GM21515 (cell line): ENCODE results near the gene GRAPL.
"Not testable (repeated sequence)": the region's sequence is repeated elsewhere in the genome, so short reads cannot be mapped to it uniquely, and the experiment has no call there.

Experiments
- ATAC-seq: cut with Tn5 transposase; IDR thresholded peaks from one replicate; pipeline ENCODE4 v1.9.1; 2021; ENCODE audit not compliant: unreplicated experiment

The GRAPL gene

DNA sequence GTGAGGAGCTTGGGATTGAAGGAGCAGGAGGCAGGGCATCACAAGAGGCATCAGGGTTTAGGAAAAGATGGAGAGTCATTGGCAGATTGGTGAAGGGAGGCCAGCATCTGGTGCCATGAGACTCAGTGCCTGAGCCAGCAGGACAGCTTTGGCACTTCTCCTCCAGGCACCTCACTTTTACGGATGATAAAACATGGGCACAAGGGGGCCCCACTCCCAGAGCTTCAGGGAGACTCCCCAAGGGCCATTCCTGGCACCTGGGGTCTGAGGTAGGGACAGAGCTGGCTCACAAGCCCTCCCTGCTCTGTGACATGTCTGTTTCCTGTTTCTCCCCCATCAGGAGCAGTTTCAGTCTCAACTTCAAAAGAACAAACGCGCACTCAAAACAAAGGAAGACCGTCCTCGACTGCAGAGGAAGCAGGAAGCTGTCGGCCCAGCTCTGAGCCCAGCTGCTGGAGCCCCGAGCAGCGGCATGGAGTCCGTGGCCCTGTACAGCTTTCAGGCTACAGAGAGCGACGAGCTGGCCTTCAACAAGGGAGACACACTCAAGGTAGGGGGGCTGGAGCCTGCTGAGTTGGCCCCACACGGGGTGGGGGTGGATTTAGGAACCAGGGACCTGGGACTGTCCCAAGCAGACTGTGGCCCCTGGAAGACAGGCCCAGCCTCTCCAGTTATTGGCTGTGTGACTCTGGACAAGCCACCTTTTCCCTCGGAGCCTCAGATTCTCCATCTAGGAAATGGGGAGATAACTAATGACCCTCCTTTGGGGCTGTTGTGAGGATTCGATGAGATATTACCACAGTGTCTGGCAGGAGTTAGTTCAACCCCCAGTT is at the start of gene GRAPL:
GRAPL (plus strand) TSS at position 442 of the 833 bp plus-strand sequence; CDS start at position 473, 31 bp downstream.
- not testable (repeated sequence) for ATAC-seq

DNA sequence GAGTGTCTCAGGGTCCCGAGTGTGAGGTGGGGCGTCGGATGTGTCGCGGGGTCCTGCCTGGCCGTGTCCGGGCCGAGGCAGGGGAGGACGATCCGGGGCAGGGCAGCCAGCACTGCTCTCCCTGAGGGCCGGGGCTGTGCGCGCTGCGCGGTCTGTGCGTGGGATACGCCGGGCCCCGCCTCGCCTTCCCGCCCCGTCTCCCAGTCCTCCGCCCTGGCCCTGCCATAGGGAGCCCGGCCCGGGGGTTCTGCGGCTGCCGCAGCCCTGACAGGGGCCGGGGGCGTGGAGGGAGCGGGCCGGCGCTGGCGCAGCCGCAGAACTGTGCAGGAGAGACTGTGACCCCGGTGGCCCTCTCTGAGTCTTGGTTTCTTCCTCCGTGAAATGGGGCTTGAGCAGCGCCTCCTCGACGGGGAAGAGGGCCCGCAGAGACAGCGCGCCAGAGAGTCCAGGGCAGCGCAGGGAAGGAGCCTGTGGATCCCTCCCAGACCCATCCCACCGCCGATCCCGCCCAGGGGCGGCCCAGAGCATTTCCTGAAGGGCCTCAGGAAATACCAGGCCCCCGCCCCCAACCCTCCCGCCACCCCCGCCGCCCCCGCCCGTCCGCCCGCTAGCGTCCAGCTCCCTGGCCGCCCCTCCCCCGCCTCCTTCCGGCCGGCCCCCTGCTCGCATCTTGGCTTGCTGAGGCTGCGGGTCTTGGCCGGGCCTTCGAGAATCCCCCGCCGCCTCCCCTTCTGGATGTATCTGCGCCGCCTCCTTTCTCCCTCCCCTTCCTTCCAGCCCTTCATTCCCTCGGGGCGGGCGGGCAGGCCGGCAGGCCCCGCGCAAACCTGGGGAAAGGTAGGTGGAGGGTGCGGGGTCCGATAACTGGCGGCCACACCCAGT is 38.3 kb upstream of the GRAPL start:
- ATAC-seq, result not testable (repeated sequence)

DNA sequence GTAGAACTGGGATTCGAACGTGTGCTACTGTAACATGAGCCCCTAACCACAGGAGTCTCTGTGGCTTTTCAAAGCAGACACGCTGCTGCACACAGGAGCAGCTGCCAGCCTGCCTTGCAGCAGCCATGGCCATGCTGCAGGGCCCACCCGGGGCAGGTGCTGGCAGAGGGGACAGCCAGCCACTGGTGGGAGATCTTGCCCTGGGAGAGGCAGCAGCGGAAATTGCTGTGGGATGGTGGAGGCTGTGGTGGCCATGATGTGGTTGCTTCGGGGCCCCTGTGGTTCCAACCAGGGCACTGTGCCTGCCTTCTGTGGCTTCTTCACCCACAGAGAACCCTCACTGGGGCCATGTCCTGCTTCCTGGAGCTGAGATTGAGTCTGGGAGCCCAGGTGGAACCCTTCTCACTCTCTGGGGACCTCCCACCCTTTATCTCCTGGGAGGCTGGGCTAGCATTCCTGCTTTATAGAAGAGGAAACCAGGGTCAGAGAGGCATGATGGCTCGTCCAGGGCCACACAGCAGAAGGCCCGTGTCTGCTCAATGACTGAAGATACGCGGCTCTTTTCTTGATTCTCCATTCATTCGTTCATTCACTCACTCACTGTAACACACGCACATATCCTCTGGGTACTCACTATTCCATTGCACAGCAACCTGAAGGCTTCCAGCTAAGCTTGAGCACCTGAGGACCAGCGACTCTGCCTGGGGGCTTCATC is 37.2 kb upstream of the GRAPL start:
- ATAC-seq, result not testable (repeated sequence)

DNA sequence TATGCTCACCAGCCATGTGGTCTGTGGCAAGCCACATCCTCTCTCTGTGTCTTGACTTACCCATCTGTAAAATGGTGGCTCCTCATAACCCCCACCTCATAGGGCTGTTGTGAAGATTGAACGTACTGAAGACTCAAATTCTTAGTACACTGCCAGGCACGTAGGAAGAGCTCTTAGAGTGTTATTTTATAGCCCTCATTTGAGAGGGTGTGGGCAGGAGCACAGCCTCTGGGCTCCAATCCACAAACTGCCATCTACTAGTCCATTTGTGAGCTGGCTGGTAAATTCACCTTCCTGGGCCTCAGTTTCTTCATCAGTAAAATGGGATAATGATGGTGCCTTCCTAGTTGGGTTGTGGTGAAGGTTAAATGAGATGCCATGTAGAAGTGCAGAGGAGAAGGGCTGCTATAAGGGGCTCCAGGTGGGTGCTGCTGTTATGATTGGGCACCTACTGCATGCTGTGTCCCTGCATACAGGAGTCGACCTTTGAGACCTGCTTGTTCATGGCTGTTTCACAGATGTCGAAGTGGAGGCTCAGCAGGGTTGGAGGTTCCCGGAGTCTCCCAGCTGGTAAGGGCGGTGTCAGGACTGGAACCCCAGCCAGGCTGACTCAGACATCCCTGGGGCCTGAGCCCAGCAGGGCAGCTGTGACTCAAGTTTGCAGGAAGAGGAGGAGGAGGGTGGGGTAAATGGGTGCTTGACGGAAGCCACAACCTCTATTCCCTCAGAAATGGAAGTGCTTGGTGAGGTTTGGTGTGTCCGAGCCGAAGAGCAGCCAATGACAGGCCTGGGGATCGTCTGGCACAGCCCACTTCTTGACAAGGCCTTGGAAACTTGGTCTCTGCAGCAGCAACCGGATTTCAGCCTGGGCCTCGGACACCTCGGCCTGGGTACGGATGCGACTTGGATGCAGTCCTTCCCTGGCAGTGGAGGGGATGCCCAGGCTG is 34.4 kb upstream of the GRAPL start:
- ATAC-seq, result not testable (repeated sequence)

DNA sequence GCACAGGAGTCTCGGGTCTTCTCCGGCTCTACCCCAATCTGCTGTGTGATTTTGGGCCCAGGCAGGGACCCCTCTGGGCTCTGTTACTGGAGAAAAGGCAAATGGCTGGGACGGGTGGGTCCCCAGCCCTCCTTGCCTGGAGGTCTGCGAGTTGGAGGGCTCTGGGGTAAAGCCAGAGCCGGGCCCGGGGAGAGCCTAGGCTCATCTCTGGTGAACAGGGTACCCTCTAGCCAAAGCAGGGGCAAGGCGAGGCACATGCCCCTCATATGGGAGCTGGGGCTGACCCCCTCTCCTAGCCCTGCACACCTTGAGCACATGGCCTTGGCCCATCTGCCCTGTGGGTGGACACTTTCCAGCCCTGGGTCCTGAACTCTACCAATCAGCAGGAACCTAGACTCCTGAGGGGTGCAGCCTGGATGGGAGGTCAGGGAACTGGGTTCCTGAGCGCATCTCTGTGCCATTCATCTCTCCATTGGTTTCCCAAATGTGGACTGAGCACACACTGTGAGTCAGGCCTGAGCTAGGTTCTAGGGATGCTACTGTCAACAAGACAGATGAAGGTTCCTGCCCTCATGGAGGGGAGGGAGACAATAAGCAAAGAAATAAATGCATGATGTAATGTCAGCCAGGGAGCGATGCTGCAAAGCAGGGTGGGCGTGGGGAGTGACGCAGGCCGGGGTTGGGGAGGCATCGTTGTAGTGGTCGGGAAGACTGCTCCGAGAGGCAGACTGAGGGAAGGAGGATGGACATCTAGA is 33.5 kb upstream of the GRAPL start:
- not testable (repeated sequence) for ATAC-seq

DNA sequence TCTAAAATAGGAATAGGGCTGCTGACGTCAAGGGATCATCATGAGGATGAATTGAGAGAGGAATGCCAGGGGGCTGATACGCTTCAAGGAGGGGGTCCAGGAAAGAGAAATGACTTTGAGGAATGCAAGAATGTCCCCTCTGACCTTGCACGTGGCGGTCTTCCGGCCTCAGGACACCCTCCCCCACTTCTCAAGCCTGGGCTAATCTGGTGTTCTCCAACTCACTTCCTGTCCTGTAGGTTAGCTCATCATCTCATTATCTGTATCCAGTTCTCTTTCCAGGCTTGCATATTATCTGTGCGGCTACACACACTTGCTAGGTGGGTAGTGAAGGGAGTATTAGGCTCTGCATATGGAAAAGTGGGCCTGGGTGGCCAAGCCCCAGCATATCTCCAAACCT is 18.9 kb upstream of the GRAPL start:
- ATAC-seq, result not testable (repeated sequence)

DNA sequence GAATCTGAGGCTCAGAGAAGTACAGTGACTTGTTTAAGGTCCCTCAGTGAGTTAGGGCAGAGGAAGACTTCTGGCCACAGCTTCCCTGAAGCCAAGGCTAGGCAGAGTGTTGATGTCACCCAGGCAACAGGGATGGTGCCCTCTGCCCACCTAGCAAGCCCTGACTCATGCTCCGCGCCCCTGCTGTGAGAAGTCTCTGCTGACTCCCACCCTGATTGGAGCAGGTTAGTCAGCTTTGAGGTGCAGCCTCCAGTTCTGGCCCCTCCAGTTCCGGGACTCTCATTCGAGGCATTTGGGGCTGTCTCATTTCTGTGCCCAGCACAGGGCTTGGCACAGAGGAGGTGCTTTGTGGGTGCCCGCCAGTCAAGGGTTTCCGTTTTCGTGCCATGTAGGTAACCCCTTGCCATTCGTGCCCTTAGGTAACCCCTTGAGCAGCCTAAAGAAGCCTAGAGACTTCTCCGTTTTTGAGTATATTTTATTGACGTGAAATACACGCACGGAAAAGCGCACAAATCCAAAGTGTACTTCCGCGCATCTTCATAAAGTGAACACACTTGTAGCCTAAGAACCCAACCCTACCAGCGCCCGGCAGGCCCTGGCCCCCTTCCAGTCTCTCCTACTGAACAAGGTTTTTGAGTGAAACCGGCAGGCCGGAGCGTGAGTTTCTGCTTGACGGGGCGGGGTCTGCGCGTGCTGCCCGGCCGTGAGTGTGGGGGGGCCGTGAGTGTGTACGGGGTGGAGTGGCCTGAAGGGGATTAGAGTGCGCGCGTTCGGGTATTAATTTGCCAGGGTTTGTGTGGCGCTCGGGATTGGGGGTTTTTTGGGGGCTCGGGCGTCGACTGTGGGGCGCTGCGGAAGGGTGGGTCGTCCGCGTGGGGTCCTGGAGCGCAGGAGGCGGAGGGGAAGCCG is 16.9 kb upstream of the GRAPL start:
- ATAC-seq, result peak; percentile 37

DNA sequence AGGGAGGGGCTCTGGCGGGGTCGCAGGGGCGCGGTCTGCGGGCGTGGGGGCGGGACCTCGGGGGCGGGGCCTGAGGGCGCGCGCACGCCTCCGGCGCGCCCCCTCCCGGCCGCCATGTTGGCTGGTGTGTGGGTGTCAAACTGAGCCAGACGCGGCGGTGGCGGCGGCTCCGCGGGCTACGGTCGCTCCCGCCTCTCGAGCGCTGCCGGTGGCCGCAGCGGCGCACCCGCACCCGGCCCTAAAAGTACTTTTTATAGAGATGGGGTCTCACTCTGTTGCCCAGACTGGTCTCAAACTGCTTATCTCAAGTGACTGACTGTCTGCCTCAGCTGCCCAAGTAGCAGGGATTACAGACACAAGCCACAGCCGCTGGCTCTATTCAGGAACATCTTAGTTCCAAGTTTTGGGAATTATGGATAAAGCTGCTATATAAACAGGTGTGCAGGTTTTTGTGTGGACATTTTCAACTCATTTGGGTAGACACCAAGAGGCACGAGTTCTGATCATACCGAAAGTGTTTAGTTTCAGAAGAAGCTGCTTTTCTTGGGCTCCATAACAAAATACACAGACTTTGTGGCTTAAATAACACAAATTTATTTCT is 16.2 kb upstream of the GRAPL start:
- ATAC-seq, result peak; percentile 76

DNA sequence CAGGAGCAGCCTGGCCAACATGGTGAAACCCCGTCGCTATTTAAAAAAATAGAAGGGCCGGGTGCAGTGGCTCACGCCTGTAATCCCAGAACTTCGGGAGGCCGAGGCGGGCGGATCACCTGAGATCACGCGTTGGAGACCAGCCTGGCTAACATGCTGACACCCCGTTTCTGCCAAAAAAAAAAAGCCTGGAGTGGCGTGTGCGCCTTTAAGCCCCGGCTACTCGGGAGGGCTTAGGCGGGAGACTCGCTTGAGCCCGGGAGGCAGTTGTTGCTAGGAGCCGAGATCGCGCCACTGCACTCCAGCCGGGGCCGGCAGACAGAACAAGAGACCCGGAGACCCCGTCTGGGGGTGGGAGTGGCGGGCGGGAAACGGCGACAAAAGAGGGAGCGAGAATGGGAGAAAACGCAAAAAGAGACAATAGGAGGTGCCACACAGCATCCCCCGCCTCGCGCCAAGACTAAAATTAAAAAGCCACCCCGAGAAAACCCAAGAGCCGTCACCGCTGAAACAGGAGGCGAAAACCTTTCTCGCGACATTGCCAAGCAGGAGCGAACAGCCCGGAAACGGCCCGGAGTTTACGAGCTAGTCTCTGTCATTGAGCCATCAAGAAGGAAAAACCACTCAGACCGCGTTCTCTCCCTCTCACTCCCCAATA is 15.5 kb upstream of the GRAPL start:
- peak; percentile 32 for ATAC-seq

DNA sequence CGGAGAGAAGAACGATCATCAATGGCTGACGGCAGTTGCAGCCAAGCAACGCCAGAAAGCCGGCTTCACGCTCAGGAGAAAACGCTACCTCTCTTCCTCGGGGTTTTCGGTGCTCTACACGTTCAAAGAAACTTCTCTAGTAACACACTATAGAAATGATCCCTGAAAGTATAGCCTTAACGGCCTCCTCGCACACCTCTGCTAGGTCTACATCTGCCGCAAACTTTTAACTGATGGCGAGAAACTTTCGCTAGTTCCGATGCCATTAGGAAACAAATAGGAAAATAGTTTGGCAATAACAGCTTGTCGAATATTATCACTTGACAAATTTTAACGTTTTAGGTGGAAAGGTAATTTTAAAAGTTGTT is 14.9 kb upstream of the GRAPL start:
- not testable (repeated sequence) for ATAC-seq

DNA sequence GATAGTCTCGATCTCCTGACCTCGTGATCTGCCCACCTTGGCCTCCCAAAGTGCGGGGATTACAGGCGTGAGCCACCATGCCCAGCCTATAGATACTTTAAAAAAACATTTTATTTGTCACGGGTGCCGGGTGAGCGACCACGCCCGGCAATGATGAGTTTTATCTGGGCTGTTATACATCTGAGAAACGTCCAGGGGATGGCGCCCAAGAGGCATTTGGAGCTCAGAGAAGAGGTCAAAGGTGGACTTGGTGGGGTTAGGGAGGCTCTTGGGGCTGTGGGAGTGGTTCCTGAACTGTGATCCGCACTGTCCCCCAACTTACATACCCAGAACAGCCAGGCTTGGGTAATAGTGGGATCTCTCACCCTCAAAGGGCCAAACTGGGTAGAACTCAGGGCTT is 8.7 kb upstream of the GRAPL start:
- not testable (repeated sequence) for ATAC-seq

DNA sequence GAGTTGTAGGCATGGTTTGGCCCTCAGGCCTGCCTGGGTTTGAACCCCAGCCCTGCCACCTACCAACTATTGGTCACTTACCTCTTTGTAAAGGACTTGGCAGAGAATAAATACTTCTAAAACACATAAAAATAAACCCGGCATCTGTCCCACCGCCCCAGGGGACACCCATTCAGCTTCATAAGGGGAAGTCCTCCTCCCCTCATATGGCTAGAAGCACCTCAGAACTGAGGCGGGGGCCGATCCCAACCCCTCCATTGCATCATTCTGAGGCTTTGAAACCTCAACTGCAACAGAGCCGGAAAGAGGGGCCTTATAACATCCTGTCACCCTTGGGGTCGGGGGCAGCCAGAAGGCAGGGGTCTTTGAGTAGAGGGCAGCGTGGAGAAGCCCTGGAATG is 2.1 kb upstream of the GRAPL start:
- ATAC-seq, result not testable (repeated sequence)

DNA sequence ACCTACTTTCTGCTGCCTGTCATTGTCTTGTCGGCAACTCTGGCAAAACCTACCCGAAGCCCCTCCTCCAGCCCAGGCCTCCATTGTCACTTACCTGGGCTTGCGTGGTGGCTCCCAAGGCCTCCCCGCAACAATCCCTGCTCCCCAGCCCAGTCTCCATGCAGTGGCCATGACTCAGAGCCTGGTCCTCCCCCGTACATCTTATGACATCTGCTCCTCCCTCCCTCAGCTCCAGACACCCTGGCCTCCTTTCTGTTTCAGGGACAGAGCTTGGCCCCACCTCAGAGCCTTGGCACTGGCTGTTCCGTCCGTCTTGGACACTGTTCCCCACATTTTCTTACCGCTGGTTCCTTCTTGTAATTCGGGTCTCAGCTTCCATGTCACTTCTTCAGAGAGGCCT is 2.1 kb downstream of the GRAPL start:
- not testable (repeated sequence) for ATAC-seq

DNA sequence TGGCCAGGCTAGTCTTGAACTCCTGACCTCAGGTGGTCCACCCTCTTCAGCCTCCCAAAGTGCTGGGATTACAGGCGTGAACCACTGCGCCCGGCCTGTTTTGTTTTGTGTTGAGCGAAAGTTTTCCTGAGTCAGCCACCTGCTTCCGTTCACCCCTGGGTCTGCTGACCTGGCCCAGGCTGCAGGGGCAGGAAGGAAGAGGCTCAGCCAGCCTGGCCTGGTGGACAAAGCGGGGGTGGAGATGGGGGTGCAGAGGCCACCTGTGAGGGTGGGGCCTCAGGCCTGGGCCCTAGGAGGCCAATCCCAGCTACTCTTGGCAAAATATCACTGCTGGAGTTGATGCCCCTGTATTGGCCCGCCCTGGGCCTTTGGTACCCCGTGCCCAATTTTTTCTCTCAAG is 3.7 kb downstream of the GRAPL start:
- ATAC-seq, result not testable (repeated sequence)

DNA sequence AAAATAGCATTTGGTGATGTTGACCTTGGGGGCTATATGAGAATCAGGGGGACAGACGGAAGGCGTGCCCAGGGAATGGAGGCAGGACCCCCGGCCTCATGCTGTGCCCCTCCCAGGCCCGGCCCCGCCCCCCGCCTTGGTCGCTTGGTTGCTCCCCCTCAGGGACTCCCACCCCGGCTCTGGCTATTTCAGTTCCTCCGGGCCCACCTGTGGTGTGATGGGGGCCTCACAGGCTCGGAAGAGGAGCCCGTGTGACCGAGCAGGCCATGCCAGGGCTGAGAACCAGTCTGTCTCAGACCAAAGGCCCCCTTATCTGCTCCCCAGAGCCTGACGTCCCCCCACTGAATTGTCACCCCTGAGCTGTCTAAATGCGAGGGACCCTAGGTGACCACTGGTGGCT is 4.4 kb downstream of the GRAPL start:
- not testable (repeated sequence) for ATAC-seq

DNA sequence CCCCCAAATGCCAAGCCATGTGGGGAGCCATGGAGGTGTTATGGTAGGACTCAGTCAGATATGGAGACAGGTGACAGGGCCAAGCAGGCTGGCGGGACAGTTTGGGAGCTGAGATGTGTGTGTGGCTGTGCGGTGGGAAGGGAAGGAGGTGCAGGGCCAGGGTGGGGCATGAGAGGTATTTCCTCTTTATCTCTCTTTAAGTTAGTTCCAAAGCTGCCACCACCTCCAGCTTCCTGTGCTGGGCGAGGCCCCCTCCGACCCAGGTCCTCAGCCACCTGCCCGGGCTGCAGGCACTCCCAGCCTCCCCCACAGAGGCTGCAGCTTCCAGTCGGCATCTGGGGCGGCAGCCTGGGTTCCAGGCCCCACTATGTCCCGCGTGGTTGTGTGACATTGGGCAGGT is 6.4 kb downstream of the GRAPL start:
- not testable (repeated sequence) for ATAC-seq

DNA sequence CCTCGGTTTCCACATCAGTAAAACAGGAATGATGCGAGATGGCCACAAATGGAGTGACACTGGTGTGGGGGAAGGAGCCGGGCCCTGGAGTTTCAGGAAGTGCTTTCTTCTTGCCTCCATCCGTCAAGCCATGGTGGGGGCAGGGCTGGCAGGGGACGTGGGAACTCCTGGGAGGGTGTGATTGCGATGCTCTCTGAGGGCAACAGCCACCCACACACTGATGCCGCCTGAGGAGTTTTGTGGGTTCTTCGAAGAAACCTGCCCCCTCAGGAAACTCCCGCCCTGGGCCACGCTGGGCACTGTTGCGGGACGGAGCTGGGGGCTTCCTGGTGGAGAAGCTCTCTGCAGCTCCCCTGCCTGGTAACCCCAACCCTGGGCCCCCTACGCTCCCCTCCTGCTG is 8.0 kb downstream of the GRAPL start:
- ATAC-seq, result not testable (repeated sequence)
